H1 (cell line): ENCODE measurements around the gene MBLAC1. TPM values are rescaled to one million over a fixed set of nuclear protein-coding genes. Genes with fewer than 3 reads are reported as not detected.
A peak's percentile ranks its signal among the peaks of the same experiment; 100 is the strongest.

ENCODE experiments used
- CTCF ChIA-PET: fragments of 300-600 bp; sonication (Branson Sonifier 250); formaldehyde crosslinking; loops from one replicate; lab custom pipeline; 2021; ENCODE audit not compliant: partially characterized antibody; lab: Charles Lee
- POLR2A ChIA-PET: fragments of 300-600 bp; sonication (Branson Sonifier 250); formaldehyde crosslinking; loops from one replicate; lab custom pipeline; 2021; ENCODE audit warnings: inconsistent platforms; ENCODE audit not compliant: partially characterized antibody; lab: Charles Lee
- DNase-seq, 2 experiments: peaks; one replicate each; pipeline versions ENCODE4 v3.0.0 to v3.0.0-alpha.2; 2010 to 2022; ENCODE audit warnings: low spot score in 2 of 2, low read depth in 1 of 2, mixed read lengths in 1 of 2
- FAIRE-seq: peaks from 2 replicates; lab custom pipeline; 2011; peaks lifted over from hg19 to GRCh38; lab: Jason Lieb, UNC
- H2AFZ ChIP-seq: 2 replicates; pipeline ENCODE4 v1.8.1; 2012; ENCODE audit warnings: low read length, inconsistent platforms
- H2AK5ac ChIP-seq: 2 replicates; pipeline ENCODE4 v1.6.1; 2013; ENCODE audit warnings: low read depth, low read length
- H2BK120ac ChIP-seq: replicated peaks from 2 replicates; pipeline ENCODE3; 2013; ENCODE audit warnings: low read depth, low read length, inconsistent platforms
- H2BK12ac ChIP-seq: 2 replicates; pipeline ENCODE4 v1.6.1; 2013; ENCODE audit warnings: low read depth, low read length
- H2BK15ac ChIP-seq: 2 replicates; pipeline ENCODE4 v1.6.1; 2013; ENCODE audit warnings: low read length
- H2BK20ac ChIP-seq: 2 replicates; pipeline ENCODE4 v1.6.1; 2013; ENCODE audit warnings: low read length
- H2BK5ac ChIP-seq: 2 replicates; pipeline ENCODE4 v1.6.1; 2013; ENCODE audit warnings: low read depth, low read length
- H3K14ac ChIP-seq: 2 replicates; pipeline ENCODE4 v1.6.1; 2013; ENCODE audit warnings: inconsistent platforms; ENCODE audit not compliant: insufficient read length
- H3K18ac ChIP-seq: 2 replicates; pipeline ENCODE4 v1.6.1; 2013; ENCODE audit warnings: low read length; ENCODE audit errors: extremely low read depth
- H3K23ac ChIP-seq: 2 replicates; pipeline ENCODE4 v1.6.1; 2013; ENCODE audit warnings: inconsistent platforms; ENCODE audit not compliant: insufficient read length
- H3K23me2 ChIP-seq: 2 replicates; pipeline ENCODE4 v1.6.1; 2013; ENCODE audit warnings: low read depth, low read length
- H3K27ac ChIP-seq: 2 replicates; pipeline ENCODE4 v1.6.1; 2011; ENCODE audit warnings: low read depth, low read length, inconsistent platforms
- H3K27me3 ChIP-seq, 4 experiments: replicated peaks in 1 of 4; 1 replicate in 1 of 4; 2 replicates in 3 of 4; pipeline versions ENCODE4 v1.6.1 to v1.8.1; 2011 to 2013; ENCODE audit warnings: low read length in 3 of 4, mild to moderate bottlenecking in 3 of 4, inconsistent platforms in 2 of 4, mixed read lengths in 2 of 4, moderate library complexity in 1 of 4; ENCODE audit not compliant: control insufficient read depth in 3 of 4, insufficient read depth in 3 of 4; ENCODE audit errors: extremely low read depth in 1 of 4
- H3K36me3 ChIP-seq, 4 experiments: 2 replicates each; pipeline versions ENCODE4 v1.6.1 to v1.8.1; 2011 to 2013; ENCODE audit warnings: mild to moderate bottlenecking in 4 of 4, low read length in 3 of 4, moderate library complexity in 2 of 4, control low read depth in 1 of 4, inconsistent platforms in 1 of 4; ENCODE audit not compliant: insufficient read depth in 4 of 4, control insufficient read depth in 2 of 4
- H3K4ac ChIP-seq: replicated peaks from 2 replicates; pipeline ENCODE3; 2013; ENCODE audit warnings: low read length, low read depth, mixed read lengths, inconsistent platforms; ENCODE audit not compliant: insufficient read length
- H3K4me1 ChIP-seq, 4 experiments: replicated peaks in 1 of 4; 1 replicate in 1 of 4; 2 replicates in 3 of 4; pipeline versions ENCODE4 v1.6.1 to v1.8.1; 2011 to 2013; ENCODE audit warnings: low read length in 3 of 4, inconsistent platforms in 2 of 4, mixed read lengths in 1 of 4; ENCODE audit not compliant: insufficient read depth in 4 of 4, control insufficient read depth in 3 of 4
- H3K4me2 ChIP-seq, 2 experiments: 2 replicates each; pipeline versions ENCODE4 v1.6.1 to v1.8.1; 2011 to 2013; ENCODE audit warnings: low read depth in 2 of 2, low read length in 2 of 2, control low read depth in 1 of 2, inconsistent platforms in 1 of 2, mild to moderate bottlenecking in 1 of 2; ENCODE audit not compliant: insufficient read depth in 1 of 2
- H3K4me3 ChIP-seq, 4 experiments: fragments of 200-600, 300-600 bp in 1 of 4; sonication (generic), shearing (Covaris generic), sonication (Bioruptor Twin) in 1 of 4; 2 replicates each; pipeline versions ENCODE4 v1.5.1 to v1.8.1; 2011 to 2016; ENCODE audit warnings: low read length in 4 of 4, low read depth in 3 of 4, control low read depth in 2 of 4, inconsistent platforms in 2 of 4, mild to moderate bottlenecking in 2 of 4, mixed read lengths in 1 of 4, moderate library complexity in 1 of 4; ENCODE audit not compliant: insufficient read depth in 2 of 4; ENCODE audit errors: extremely low read depth in 1 of 4
- H3K56ac ChIP-seq: replicated peaks from 2 replicates; pipeline ENCODE3; 2013; ENCODE audit warnings: low read depth, mild to moderate bottlenecking, mixed read lengths, low read length, inconsistent platforms; ENCODE audit not compliant: insufficient read length
- H3K79me1 ChIP-seq: 2 replicates; pipeline ENCODE4 v1.6.1; 2013; ENCODE audit warnings: low read depth, low read length, control low read depth
- H3K79me2 ChIP-seq, 2 experiments: 2 replicates each; pipeline versions ENCODE4 v1.6.1 to v1.8.1; 2012 to 2013; ENCODE audit warnings: low read length in 2 of 2, mild to moderate bottlenecking in 2 of 2, inconsistent platforms in 1 of 2; ENCODE audit not compliant: insufficient read depth in 2 of 2, control insufficient read depth in 1 of 2
- H3K9ac ChIP-seq, 4 experiments: replicated peaks in 1 of 4; 1 replicate in 1 of 4; 2 replicates in 3 of 4; pipeline versions ENCODE4 v1.6.1 to v1.8.1; 2011 to 2013; ENCODE audit warnings: low read depth in 3 of 4, low read length in 3 of 4, control low read depth in 2 of 4, mild to moderate bottlenecking in 2 of 4, moderate library complexity in 2 of 4, inconsistent platforms in 1 of 4; ENCODE audit errors: extremely low read depth in 1 of 4
- H3K9me3 ChIP-seq, 2 experiments: 2 replicates each; pipeline versions ENCODE4 v1.6.1 to v1.8.1; 2012 to 2013; ENCODE audit warnings: mild to moderate bottlenecking in 2 of 2, moderate library complexity in 2 of 2, control low read depth in 1 of 2, inconsistent platforms in 1 of 2, low read depth in 1 of 2, low read length in 1 of 2, mixed read lengths in 1 of 2; ENCODE audit not compliant: insufficient read depth in 2 of 2
- H4K20me1 ChIP-seq, 2 experiments: replicated peaks in 1 of 2; 2 replicates each; pipeline versions ENCODE3 to v1.8.1; 2011 to 2013; ENCODE audit warnings: inconsistent platforms in 2 of 2, low read length in 2 of 2, mild to moderate bottlenecking in 1 of 2; ENCODE audit not compliant: insufficient read depth in 2 of 2, control insufficient read depth in 1 of 2
- H4K5ac ChIP-seq: 2 replicates; pipeline ENCODE4 v1.6.1; 2013; ENCODE audit warnings: low read length, low read depth, mixed read lengths, inconsistent platforms; ENCODE audit not compliant: insufficient read length
- H4K8ac ChIP-seq: 2 replicates; pipeline ENCODE4 v1.8.0; 2013; ENCODE audit warnings: mild to moderate bottlenecking, moderate library complexity, low read length, inconsistent platforms; ENCODE audit not compliant: insufficient read depth; ENCODE audit errors: extremely low read depth
- H4K91ac ChIP-seq: replicated peaks from 2 replicates; pipeline ENCODE3; 2013; ENCODE audit warnings: low read length, mixed read lengths, inconsistent platforms; ENCODE audit not compliant: insufficient read length
- ASH2L ChIP-seq: fragments of 200-600, 300-600 bp; sonication (generic); IDR thresholded peaks from one replicate; pipeline ENCODE4 v1.7.1; 2017; ENCODE audit warnings: low read length
- ATF2 ChIP-seq: IDR thresholded peaks from 2 replicates; pipeline ENCODE4 v1.6.1; 2012; ENCODE audit warnings: low read length, inconsistent platforms
- EZH2 ChIP-seq: fragments of 200-600 bp; sonication (generic); IDR thresholded peaks from 2 replicates; pipeline ENCODE4 v1.7.1; 2012; ENCODE audit warnings: low read depth, mild to moderate bottlenecking, moderate library complexity, low read length, inconsistent platforms; ENCODE audit not compliant: severe bottlenecking
- HDAC2 ChIP-seq, 2 experiments: fragments of 300-600 bp in 1 of 2; sonication (generic) in 1 of 2; IDR thresholded peaks; 2 replicates each; pipeline ENCODE4 v1.6.1; 2011 to 2012; ENCODE audit warnings: low read depth in 2 of 2, low read length in 2 of 2, mild to moderate bottlenecking in 2 of 2, moderate library complexity in 2 of 2, borderline replicate concordance in 1 of 2, inconsistent platforms in 1 of 2
- NANOG ChIP-seq: IDR thresholded peaks from 2 replicates; pipeline ENCODE4 v1.6.1; 2011; ENCODE audit warnings: low read length, low read depth, mild to moderate bottlenecking, inconsistent platforms; ENCODE audit not compliant: insufficient read depth, poor library complexity, severe bottlenecking
- POLR2A ChIP-seq, 2 experiments: IDR thresholded peaks; 1 replicate in 1 of 2; 2 replicates in 1 of 2; pipeline ENCODE4 v1.6.1; 2011; ENCODE audit warnings: low read depth in 2 of 2, low read length in 2 of 2, mild to moderate bottlenecking in 2 of 2; ENCODE audit errors: control extremely low read depth in 1 of 2
- RFX5 ChIP-seq: IDR thresholded peaks from 2 replicates; pipeline ENCODE4 v1.6.1; 2011; ENCODE audit warnings: low read depth, low read length, improper control_type of control experiment, borderline replicate concordance
- SIN3A ChIP-seq, 2 experiments: IDR thresholded peaks in 1 of 2; conservative IDR thresholded peaks in 1 of 2; 2 replicates each; pipeline ENCODE4 v1.6.1; 2011 to 2012; ENCODE audit warnings: low read length in 2 of 2, improper control_type of control experiment in 1 of 2, low read depth in 1 of 2, mild to moderate bottlenecking in 1 of 2
- SIRT6 ChIP-seq: IDR thresholded peaks from one replicate; pipeline ENCODE4 v1.7.1; 2012; ENCODE audit warnings: low read length, inconsistent platforms
- SUZ12 ChIP-seq: fragments of 200-600 bp; sonication (generic); IDR thresholded peaks from 2 replicates; pipeline ENCODE4 v1.6.1; 2012; ENCODE audit warnings: mild to moderate bottlenecking, inconsistent platforms, low read length, moderate library complexity, mixed read lengths
- TEAD4 ChIP-seq: IDR thresholded peaks from 2 replicates; pipeline ENCODE4 v1.6.1; 2012; ENCODE audit warnings: low read depth, low read length, inconsistent platforms, mixed read lengths
- ZNF274 ChIP-seq: IDR thresholded peaks from 2 replicates; pipeline ENCODE4 v1.7.0; 2012; ENCODE audit warnings: low read length, borderline replicate concordance; ENCODE audit errors: extremely low read depth
- WGBS, 2 experiments: shearing (Covaris generic) in 1 of 2; methylation state at CpG; one replicate each; pipeline versions ENCODE4 v1.1.6 to v1.1.7; 2013 to 2015; ENCODE audit warnings: low lambda C conversion rate in 2 of 2, mixed read lengths in 2 of 2, inconsistent platforms in 1 of 2, low coverage in 1 of 2, missing lambda C conversion rate in 1 of 2; ENCODE audit not compliant: insufficient replicate concordance in 2 of 2, insufficient coverage in 1 of 2, insufficient read length in 1 of 2; ENCODE audit errors: extremely low coverage in 1 of 2, missing lambda C conversion rate in 1 of 2; 5-methylcytosine and 5-hydroxymethylcytosine counted together
- polyA plus RNA-seq, 7 experiments: library from polyadenylated mRNA; depleted of rRNA in 3 of 7; stranded (reverse) in 5 of 7; unstranded in 2 of 7; fragments of >200 nt in 5 of 7; fragments of 200-250 nt in 2 of 7; gene quantifications; 1 replicate in 5 of 7; 2 replicates in 1 of 7; 4 replicates in 1 of 7; pipeline versions ENCODE4 v1.2.1 to v1.2.3, GENCODE V29; 2011 to 2013; ENCODE audit warnings: missing spikeins in 2 of 7, mixed read lengths in 2 of 7
- total RNA-seq: library from RNA; stranded (reverse); fragmentation: NEBNext Ultra II Directional; extraction: Animal tissue kit (Norgen Biotek cat#: 25700); gene quantifications from 2 replicates; pipeline ENCODE4 v1.2.1, GENCODE V29; 2021

The MBLAC1 gene
- total and polyA plus RNA-seq, 2 of the 8 experiments (the other 6 are each of a cell fraction or from before 2014, with no cell fraction given): 1.00 to 1.7 TPM

GRCh38 chr7:100163871-100164270 lies 37.1 kb downstream of the MBLAC1 start:
- H4K91ac ChIP-seq: peak overlapping the region; percentile 3
- no peak for FAIRE-seq
- no peak overlapping the region for H2AK5ac ChIP-seq
- H4K8ac ChIP-seq: no peak overlapping the region
- WGBS, 2 experiments: 86% methylated on average over 5 of the region's 5 CpGs; no CpG with 5 or more reads in 1 of the 2 experiments
- ChIA-PET POLR2A (interaction anchor here (11.0 kb wide), 1 partner anchor 7 kb away, joined by 145 read pairs; the partner anchor contains the start of gene TRAPPC14), CTCF (interaction anchor here (0.9 to 11.2 kb wide), 2 partner anchors 32 to 54 kb away, joined by 4 to 94 read pairs; no protein-coding TSS in a partner anchor)
- no peak overlapping the region for H3K4ac ChIP-seq
- no peak overlapping the region for H2BK15ac ChIP-seq
- H3K27me3 ChIP-seq: peaks cover 0 to 10% (median 2%) of the 10 kb centered on the region in 4 experiments; a peak in 1 of 7 replicates
- H4K5ac ChIP-seq: no peak overlapping the region
- no peaks in the 10 kb centered on the region for H4K20me1 ChIP-seq
- H3K4me1 ChIP-seq: peaks cover 5 to 15% (median 7%) of the 10 kb centered on the region in 4 experiments
- no peaks in the 10 kb centered on the region for H3K9me3 ChIP-seq
- H3K36me3 ChIP-seq: no peaks in the 10 kb centered on the region
- H3K79me2 ChIP-seq: no peaks in the 10 kb centered on the region
- no peak overlapping the region for H3K56ac ChIP-seq
- H3K18ac ChIP-seq: no peak overlapping the region
- no peak overlapping the region for H3K14ac ChIP-seq
- no peak overlapping the region for H3K4me2 ChIP-seq
- H2BK5ac ChIP-seq: no peak overlapping the region
- no peak overlapping the region; the same call in 1 of the 2 replicates for H2BK12ac ChIP-seq
- no peak overlapping the region for H3K27ac ChIP-seq
- no peak overlapping the region for H2AFZ ChIP-seq
- no peak overlapping the region for H3K9ac ChIP-seq
- H3K23ac ChIP-seq: no peak overlapping the region
- no peak overlapping the region for H2BK120ac ChIP-seq
- H2BK20ac ChIP-seq: no peak overlapping the region; the same call in 1 of the 2 replicates
- H3K79me1 ChIP-seq: no peaks in the 10 kb centered on the region; the same call in 1 of the 2 replicates
- peaks cover 6% of the 10 kb centered on the region; the same call in 1 of the 2 replicates for H3K23me2 ChIP-seq
- DNase-seq: no peak
- no peak overlapping the region for H3K4me3 ChIP-seq
- TF ChIP-seq HDAC2 (IDR thresholded peaks at IDR 0.05; ENCODE audit: borderline replicate concordance in 1 of 2, low read depth in 2 of 2, low read length in 2 of 2): no peak
- TF ChIP-seq EZH2: no peak
- TF ChIP-seq SUZ12: no peak
- TF ChIP-seq ATF2: no peak
- no peak for TF ChIP-seq RFX5
- no peak for TF ChIP-seq SIRT6
- no peak for TF ChIP-seq SIN3A (conservative IDR thresholded peaks at IDR 0.05 in 1 of 2, IDR thresholded peaks at IDR 0.05 in 1 of 2; ENCODE audit: low read depth in 1 of 2, low read length in 2 of 2)
- TF ChIP-seq ASH2L: no peak
- TF ChIP-seq NANOG: no peak
- no peak for TF ChIP-seq ZNF274
- TF ChIP-seq TEAD4: no peak
- TF ChIP-seq POLR2A (IDR thresholded peaks at IDR 0.05; ENCODE audit: control extremely low read depth in 1 of 2, low read depth in 2 of 2, low read length in 2 of 2): no peak
